CD4-positive, alpha-beta T cell treated with Interleukin-17A for 4 hours (primary cell): ENCODE data around the gene KCTD10.
"Not testable (repeated sequence)": the region's sequence is repeated elsewhere in the genome, so short reads cannot be mapped to it uniquely, and the experiment has no call there.

ENCODE experiments used
- DNase-seq: peaks from one replicate; pipeline ENCODE4 v3.0.0-alpha.2; 2020; ENCODE audit warnings: mixed read lengths

KCTD10 gene

DNA sequence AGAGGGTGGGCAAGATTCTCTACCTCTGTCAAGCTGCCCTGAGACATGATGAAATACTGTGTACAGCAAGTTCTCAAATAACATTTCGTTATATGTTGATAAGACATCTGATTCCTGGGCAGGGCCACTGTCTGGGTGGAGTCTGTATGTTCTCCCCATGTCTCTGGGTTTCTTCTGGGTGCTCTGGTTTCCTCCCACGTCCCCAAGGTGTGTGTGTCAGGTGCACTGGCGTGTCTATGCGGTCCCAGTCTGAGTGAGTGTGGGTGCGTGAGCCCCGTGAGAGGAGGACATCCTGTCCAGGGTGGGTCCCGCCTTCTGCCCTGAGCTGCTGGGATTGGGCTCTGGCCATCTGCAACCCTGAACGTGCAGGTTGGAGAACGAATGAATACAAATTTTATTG lies 29.6 kb downstream of the KCTD10 start:
- DNase-seq, result no peak

GRCh38 chr12:109446869-109447268 lies 30.2 kb downstream of the KCTD10 start:
- no peak for DNase-seq

GRCh38 chr12:109445191-109445609 lies 31.9 kb downstream of the KCTD10 start:
- DNase-seq, result no peak

DNA sequence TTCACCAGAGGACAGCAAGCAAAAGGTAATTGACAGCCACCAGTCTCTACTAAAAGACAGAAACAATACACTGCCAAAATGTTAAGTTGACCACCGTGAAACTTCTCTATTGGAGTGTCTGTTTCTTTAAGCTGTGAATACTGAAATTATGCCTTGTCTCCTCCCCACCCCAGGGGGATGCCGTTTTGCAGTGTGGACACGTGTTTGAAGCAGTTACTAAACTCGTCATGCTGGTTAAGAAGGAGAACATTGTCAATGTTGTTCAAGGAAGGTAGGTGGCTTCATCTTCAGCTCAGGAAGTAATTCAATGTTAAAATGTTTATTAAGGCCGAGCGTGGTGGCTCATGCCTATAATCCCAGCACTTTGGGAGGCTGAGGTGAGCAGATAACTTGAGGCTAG lies 32.8 kb downstream of the KCTD10 start:
- DNase-seq, result no peak

DNA sequence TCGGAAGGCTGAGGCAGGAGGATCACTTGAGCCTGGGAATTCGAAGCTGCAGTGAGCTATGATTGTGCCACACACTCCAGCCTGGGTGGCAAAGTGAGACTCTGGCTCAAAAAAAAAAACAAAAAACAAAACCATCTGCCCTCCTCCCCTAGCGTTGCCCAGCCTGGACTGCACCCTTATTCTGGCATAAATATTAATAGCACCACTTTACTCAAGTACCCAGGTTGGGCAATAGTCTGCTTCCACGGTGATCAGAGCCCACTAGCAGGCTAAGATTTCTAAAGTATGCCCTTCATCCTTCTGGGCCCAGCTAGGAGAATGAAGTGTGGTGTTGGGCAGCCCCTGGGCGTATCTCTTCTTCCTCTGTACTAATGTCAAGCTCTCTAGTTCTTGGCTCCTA lies 33.3 kb downstream of the KCTD10 start:
- DNase-seq, result no peak

DNA sequence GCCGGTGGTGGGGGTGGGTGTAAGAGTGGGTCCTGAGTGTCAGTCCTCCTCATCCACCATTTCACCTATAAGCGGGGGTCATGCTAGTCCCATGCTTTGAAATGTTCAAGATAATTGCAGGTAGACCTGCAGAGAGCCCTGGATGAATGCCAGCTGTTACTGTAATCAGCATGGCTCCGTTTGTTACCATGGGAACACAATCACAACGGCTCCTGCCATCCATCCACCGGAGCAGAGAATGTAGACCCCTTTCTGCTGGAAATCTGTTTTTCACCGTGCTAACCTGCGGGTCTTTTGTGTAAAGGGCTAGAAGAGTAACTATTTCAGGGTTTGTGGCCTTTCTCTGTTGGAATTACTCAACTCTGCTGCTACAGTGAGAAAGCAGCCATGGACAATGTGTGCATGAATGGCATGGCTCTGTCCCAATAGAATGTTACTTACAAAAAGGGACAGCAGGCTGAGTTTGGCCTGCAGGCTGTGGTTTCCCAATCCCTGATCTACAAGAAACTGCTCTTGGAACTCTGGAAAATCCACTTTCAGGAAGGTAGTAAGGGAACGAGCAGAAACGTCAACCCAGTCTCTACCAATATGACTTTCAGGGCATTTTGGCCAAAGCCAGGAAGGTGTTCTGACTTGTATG lies 36.1 kb downstream of the KCTD10 start:
- DNase-seq, result no peak

GRCh38 chr12:109439951-109440350 lies 37.1 kb downstream of the KCTD10 start:
- DNase-seq, result not testable (repeated sequence)

GRCh38 chr12:109439181-109439580 lies 37.9 kb downstream of the KCTD10 start:
- DNase-seq, result no peak

- no peak for DNase-seq
Measured at GRCh38 chr12:109436188-109436560, 40.9 kb downstream of the KCTD10 start.

- DNase-seq, result no peak
Measured at GRCh38 chr12:109435428-109436187, 41.5 kb downstream of the KCTD10 start.

- no peak for DNase-seq
Measured at GRCh38 chr12:109434582-109434981, 42.5 kb downstream of the KCTD10 start.

GRCh38 chr12:109433618-109434017 lies 43.5 kb downstream of the KCTD10 start:
- DNase-seq, result no peak

GRCh38 chr12:109432842-109433304 lies 44.2 kb downstream of the KCTD10 start:
- peak; percentile 82 for DNase-seq

- no peak for DNase-seq
Measured at GRCh38 chr12:109432431-109432830, 44.7 kb downstream of the KCTD10 start.

- DNase-seq, result no peak
Measured at GRCh38 chr12:109430244-109430643, 46.9 kb downstream of the KCTD10 start.

GRCh38 chr12:109428804-109429203 lies 48.3 kb downstream of the KCTD10 start:
- not testable (repeated sequence) for DNase-seq

DNA sequence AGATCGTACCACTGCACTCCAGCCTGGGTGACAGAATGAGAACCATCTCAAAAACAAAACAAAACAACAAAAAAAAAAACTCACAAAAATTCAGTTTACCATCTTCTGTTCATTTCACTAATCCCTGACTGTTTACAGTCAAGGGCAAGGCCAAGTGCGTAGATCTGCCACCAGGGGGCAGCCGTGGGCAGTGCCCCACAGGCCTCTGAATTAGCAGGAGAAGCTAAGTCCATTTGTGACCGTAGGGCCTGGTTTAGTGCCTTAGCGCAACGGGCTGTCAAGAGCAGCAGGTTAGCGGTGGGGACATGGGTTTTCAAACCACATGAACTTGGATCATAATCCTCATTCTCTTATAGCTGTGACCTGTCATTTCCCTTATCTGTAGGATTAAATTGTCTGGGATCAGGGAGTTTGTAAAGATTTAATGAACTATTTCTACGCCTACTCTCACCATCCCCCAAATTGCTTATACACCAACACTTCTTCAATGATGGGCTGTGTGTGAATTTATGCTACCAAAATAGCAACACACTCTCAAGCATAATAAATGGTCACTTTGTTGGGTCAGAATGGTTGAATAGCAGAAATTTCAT lies 49.0 kb downstream of the KCTD10 start:
- DNase-seq, result peak; percentile 82

GRCh38 chr12:109423392-109423791 lies 53.7 kb downstream of the KCTD10 start:
- no peak for DNase-seq

- DNase-seq, result no peak
Measured at GRCh38 chr12:109422251-109422650, 54.8 kb downstream of the KCTD10 start.

DNA sequence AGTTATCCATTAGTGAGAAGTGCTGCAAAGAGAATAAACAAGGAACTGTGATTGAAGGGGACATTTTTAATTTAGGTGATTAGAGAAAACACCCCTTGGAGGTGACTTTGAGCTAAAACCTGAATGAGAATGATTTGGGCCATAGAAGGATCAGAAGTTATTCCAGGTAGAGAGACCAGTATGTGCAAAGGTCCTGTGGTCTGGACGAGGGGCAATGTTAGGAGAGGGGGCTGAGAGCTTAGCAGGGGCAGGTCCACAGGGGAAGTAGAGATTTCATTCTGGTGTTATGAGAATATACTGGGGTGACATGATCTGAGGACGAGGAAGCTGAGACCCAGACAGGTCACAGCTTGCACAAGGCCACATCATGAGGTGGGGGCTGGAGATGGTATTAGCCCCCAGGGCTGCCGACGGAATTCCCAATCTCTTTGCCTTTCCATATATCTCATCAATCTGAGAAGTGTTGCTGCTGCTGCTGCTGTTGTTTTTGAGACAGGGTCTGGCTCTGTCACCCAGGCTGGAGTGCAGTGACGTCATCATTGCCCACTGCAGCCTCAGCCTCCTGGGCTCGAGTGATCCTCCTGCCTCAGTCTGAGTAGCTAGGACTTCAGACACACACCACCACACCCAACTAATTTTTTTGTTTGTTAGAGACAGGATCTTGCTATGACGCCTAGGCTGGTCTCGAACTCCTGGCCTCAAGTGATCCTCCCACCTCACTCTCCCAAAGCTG lies 55.6 kb downstream of the KCTD10 start:
- no peak for DNase-seq

DNA sequence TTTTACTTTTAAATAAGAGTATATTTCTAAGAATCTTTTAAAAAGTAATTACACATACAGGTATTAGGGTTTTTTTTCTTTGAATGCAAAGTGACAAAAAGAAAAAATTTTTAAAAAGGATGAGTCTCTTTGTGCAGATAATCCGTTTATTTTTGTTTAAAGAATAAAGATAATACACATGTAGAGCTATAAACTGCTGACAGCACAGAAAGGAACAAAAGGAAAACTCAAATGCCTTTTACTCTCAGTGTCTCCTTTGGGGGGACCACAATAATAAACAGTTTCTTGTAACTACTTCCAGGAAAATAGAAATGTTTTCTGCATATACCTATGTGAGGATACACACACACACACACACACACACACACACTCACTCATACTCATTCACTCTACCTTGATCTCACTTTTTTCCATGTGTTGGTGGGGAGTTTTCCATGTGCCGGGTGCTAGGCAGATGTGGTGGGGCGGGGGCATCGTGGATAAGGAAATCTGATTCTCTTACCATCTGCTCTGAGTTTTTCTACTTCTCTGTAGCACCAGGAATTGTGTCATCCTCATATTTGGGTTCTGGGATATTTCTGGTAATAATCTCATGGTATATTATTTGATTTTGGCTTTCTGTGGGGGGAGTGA lies 58.1 kb downstream of the KCTD10 start:
- DNase-seq, result no peak

DNA sequence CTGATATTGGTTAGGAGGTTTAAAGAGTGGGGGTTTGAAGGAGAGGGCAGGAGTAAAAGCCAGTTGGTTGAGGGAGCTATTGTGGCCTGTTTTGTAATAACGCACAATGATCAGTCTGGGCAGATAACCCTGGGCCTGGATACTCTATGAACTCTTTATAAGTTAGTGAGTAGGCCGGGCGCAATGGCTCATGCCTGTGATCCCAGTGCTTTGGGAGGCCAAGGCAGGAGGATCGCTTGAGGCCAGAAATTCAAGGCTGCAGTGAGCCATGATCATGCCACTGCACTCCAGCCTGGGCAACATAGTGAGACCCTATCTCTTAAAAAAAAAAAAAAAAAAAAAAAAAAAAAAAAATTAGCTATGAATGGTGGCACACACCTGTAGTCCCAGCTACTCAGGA lies 71.0 kb downstream of the KCTD10 start:
- DNase-seq, result not testable (repeated sequence)

GRCh38 chr12:109404841-109405240 lies 72.3 kb downstream of the KCTD10 start:
- DNase-seq, result not testable (repeated sequence)
